ENCODE data around the gene HS3ST6. TPM values are rescaled to one million over a fixed set of nuclear protein-coding genes. Genes with fewer than 3 reads are reported as not detected.

Gene HS3ST6
- total RNA-seq, 1 experiment from 2014 or later, result not detected

DNA sequence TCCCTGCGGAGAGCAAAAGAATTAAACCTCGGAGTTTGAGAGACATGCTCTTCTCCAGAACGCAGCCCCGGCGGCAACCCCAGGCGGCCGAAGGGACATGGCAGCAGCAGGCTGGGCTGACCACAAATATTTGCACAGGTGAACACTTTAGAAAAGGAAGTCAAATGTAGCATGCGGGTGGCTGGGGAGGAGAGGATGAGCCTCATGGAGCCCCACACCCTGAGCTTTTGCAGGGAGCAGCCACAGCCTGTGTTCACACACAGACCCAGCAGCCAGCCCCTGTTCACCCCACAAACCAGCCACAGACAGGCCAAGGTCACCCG is 17.8 kb downstream of the HS3ST6 start (continued):
- TF ChIP-seq RAD21 (IDR thresholded peaks at IDR 0.05; ENCODE audit: low read depth) (no peak), EZH2 (IDR thresholded peaks at IDR 0.05) (no peak), FOSL1 (IDR thresholded peaks at IDR 0.05; ENCODE audit: low read depth) (no peak), ELF1 (IDR thresholded peaks at IDR 0.05; ENCODE audit: borderline replicate concordance, low read depth) (no peak), ZFX (IDR thresholded peaks at IDR 0.05) (no peak), TCF7L2 (IDR thresholded peaks at IDR 0.05; ENCODE audit: borderline replicate concordance, extremely low read depth, insufficient read depth, insufficient read length) (no peak), YY1 (IDR thresholded peaks at IDR 0.05; ENCODE audit: extremely low read depth, insufficient replicate concordance, low read depth, low read length) (no peak)
- TF ChIP-seq, protein P1, sequence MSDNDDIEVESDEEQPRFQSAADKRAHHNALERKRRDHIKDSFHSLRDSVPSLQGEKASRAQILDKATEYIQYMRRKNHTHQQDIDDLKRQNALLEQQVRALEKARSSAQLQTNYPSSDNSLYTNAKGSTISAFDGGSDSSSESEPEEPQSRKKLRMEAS (IDR thresholded peaks at IDR 0.05), result no peak

DNA sequence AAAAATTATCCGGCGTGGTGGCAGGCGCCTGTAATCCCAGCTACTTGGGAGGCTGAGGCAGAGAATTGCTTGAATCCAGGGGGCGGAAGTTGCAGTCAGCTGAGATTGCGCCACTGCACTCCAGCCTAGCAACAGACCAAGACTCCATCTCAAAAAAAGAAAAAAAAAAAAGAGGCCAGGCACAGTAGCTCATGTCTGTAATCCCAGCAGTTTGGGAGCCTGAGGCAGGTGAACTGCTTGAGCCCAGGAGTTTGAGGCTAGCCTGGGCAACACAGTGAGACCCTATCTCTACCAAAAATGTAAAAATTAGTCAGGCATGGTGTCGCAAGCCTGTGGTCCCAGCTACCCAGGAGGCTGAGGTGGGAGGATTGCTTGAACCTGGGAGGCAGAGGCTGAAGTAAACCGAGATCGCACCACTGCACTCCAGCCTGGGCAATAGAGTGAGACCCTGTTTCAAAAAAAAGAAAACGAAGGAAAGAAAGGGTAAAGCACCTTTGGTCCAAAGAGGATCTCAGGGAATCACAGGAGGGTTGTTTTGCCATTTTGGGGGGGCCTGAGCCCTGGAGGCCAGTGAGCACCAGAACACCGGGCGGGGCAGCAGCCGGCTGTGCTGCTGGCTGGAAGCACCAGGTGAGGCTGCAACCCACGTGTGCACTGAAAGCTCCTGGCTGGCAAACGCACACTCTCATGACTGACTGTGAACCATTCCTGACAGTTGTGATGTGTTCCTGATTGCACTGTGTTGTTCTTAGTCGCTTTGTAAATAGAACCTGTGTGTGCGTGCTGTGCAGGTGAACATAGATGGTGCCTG is 18.4 kb downstream of the HS3ST6 start:
- TF ChIP-seq CEBPB (IDR thresholded peaks at IDR 0.05; ENCODE audit: low read depth), result no peak
- TF ChIP-seq JUND (IDR thresholded peaks at IDR 0.05), result no peak
- no peak for TF ChIP-seq ELF1 (IDR thresholded peaks at IDR 0.05; ENCODE audit: borderline replicate concordance, low read depth)
- TF ChIP-seq POLR2A (IDR thresholded peaks at IDR 0.05; ENCODE audit: borderline replicate concordance, extremely low read depth, insufficient read depth, insufficient read length), result no peak
- TF ChIP-seq ZNF274 (IDR thresholded peaks at IDR 0.05; ENCODE audit: low read depth, low read length), result no peak
- no peak for TF ChIP-seq ZFX (IDR thresholded peaks at IDR 0.05)
- TF ChIP-seq, protein P2, sequence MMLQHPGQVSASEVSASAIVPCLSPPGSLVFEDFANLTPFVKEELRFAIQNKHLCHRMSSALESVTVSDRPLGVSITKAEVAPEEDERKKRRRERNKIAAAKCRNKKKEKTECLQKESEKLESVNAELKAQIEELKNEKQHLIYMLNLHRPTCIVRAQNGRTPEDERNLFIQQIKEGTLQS (IDR thresholded peaks at IDR 0.05), result no peak
- no peak for TF ChIP-seq POLR2AphosphoS5 (IDR thresholded peaks at IDR 0.05; ENCODE audit: low read depth, low read length)
- TF ChIP-seq, protein P3, sequence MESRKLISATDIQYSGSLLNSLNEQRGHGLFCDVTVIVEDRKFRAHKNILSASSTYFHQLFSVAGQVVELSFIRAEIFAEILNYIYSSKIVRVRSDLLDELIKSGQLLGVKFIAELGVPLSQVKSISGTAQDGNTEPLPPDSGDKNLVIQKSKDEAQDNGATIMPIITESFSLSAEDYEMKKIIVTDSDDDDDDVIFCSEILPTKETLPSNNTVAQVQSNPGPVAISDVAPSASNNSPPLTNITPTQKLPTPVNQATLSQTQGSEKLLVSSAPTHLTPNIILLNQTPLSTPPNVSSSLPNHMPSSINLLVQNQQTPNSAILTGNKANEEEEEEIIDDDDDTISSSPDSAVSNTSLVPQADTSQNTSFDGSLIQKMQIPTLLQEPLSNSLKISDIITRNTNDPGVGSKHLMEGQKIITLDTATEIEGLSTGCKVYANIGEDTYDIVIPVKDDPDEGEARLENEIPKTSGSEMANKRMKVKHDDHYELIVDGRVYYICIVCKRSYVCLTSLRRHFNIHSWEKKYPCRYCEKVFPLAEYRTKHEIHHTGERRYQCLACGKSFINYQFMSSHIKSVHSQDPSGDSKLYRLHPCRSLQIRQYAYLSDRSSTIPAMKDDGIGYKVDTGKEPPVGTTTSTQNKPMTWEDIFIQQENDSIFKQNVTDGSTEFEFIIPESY (IDR thresholded peaks at IDR 0.05; ENCODE audit: extremely low read depth, insufficient replicate concordance, low read length), result no peak
- TF ChIP-seq YY1 (IDR thresholded peaks at IDR 0.05; ENCODE audit: extremely low read depth, insufficient replicate concordance, low read depth, low read length), result no peak
- no peak for TF ChIP-seq EGR1 (IDR thresholded peaks at IDR 0.05; ENCODE audit: low read depth)
- no peak for TF ChIP-seq FOSL1 (IDR thresholded peaks at IDR 0.05; ENCODE audit: low read depth)
- TF ChIP-seq EZH2 (IDR thresholded peaks at IDR 0.05), result no peak
- TF ChIP-seq, protein P4, sequence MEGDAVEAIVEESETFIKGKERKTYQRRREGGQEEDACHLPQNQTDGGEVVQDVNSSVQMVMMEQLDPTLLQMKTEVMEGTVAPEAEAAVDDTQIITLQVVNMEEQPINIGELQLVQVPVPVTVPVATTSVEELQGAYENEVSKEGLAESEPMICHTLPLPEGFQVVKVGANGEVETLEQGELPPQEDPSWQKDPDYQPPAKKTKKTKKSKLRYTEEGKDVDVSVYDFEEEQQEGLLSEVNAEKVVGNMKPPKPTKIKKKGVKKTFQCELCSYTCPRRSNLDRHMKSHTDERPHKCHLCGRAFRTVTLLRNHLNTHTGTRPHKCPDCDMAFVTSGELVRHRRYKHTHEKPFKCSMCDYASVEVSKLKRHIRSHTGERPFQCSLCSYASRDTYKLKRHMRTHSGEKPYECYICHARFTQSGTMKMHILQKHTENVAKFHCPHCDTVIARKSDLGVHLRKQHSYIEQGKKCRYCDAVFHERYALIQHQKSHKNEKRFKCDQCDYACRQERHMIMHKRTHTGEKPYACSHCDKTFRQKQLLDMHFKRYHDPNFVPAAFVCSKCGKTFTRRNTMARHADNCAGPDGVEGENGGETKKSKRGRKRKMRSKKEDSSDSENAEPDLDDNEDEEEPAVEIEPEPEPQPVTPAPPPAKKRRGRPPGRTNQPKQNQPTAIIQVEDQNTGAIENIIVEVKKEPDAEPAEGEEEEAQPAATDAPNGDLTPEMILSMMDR (IDR thresholded peaks at IDR 0.05 in 2 of 3, conservative IDR thresholded peaks at IDR 0.05 in 1 of 3; ENCODE audit: borderline replicate concordance in 1 of 3, insufficient read depth in 1 of 3, low read depth in 2 of 3, low read length in 2 of 3), result no peak
- TF ChIP-seq, protein P1 (IDR thresholded peaks at IDR 0.05), result no peak
- no peak for TF ChIP-seq CBX3 (IDR thresholded peaks at IDR 0.05; ENCODE audit: low read depth)
- no peak for TF ChIP-seq EZH2phosphoT487 (IDR thresholded peaks at IDR 0.05; ENCODE audit: borderline replicate concordance)
- TF ChIP-seq SP1 (IDR thresholded peaks at IDR 0.05; ENCODE audit: low read depth), result no peak
- no peak for TF ChIP-seq TCF7L2 (IDR thresholded peaks at IDR 0.05; ENCODE audit: borderline replicate concordance, extremely low read depth, insufficient read depth, insufficient read length)

More for the DNA sequence above, 18.4 kb downstream of the HS3ST6 start:
- intact Hi-C loops (cut with micrococcal nuclease), result no loop called here
- Histone ChIP-seq H3K9ac (ENCODE audit: low read length) (no peak overlapping the region), H4K20me1 (ENCODE audit: insufficient read depth) (no peaks in the 10 kb centered on the region), H3K9me3 (ENCODE audit: control insufficient read depth in 1 of 2, insufficient read depth in 1 of 2, low read depth in 1 of 2, low read length in 2 of 2) (no peaks in the 10 kb centered on the region), H3K36me3 (ENCODE audit: control insufficient read depth in 1 of 2, insufficient read depth in 2 of 2, low read length in 2 of 2) (no peaks in the 10 kb centered on the region), H3K4me2 (ENCODE audit: low read length) (no peak overlapping the region), H3K4me3 (replicated peaks in 1 of 2; ENCODE audit: low read depth in 1 of 2, low read length in 2 of 2) (no peak overlapping the region), H3K79me2 (ENCODE audit: insufficient read depth, low read length) (no peaks in the 10 kb centered on the region), H3K27me3 (ENCODE audit: insufficient read depth, low read length) (no peaks in the 10 kb centered on the region), H3K27ac (ENCODE audit: low read depth, low read length) (no peak overlapping the region), H2AFZ (ENCODE audit: low read depth, low read length, poor library complexity, severe bottlenecking) (no peak overlapping the region), H3K4me1 (ENCODE audit: control insufficient read depth in 1 of 2, insufficient read depth in 2 of 2, low read length in 2 of 2) (peaks cover 2 to 10% of the 10 kb centered on the region in 2 experiments; a peak in 2 of 4 replicates), H3K9me2 (ENCODE audit: insufficient read depth) (no peaks in the 10 kb centered on the region)
- RAD21 ChIA-PET (ENCODE audit: low non-redundant PET in 1 of 2, low total read pairs in 2 of 2, uncharacterized antibody in 2 of 2, unreplicated experiment in 2 of 2), result no interaction called here
- CTCF ChIA-PET, result no interaction called here
- BruUV-seq (replicated peaks), result no TSS peak
- DNase-seq (ENCODE audit: low read depth, low spot score), result no peak
- POLR2A ChIA-PET, result interaction anchor here (0.6 kb wide), 1 partner anchor 26 kb away, joined by 3 read pairs; no protein-coding TSS in a partner anchor
- ATAC-seq, result no peak
